ENCODE measurements around the gene SETBP1. TPM values are rescaled to one million over a fixed set of nuclear protein-coding genes. Genes with fewer than 3 reads are reported as not detected.

Gene SETBP1
- total RNA-seq, 1 donor from 2014 or later: 131 TPM

DNA sequence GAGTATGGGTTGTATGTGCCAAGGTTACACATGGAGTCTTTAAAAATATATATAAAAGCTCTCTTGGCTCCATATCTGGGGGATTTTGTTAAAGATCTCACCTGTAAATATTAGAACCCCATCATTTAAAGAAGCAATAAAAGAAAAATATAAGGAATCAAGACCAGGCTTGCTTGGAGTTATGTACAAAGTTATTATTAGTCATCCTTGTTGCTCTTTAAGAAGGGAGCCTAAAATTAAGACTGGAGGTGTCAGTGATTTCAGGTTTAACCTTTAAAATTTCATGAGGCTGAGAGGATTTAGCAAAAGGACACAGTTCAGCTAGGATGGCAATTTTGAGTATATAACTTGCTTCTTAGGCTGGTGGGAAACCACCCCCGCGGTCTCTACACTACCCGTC is 181.4 kb downstream of the SETBP1 start:
- Mint-ChIP-seq H3K27ac (ENCODE audit: unreplicated experiment) (no peak overlapping the region), H3K9me3 (ENCODE audit: unreplicated experiment) (no peaks in the 10 kb centered on the region)

DNA sequence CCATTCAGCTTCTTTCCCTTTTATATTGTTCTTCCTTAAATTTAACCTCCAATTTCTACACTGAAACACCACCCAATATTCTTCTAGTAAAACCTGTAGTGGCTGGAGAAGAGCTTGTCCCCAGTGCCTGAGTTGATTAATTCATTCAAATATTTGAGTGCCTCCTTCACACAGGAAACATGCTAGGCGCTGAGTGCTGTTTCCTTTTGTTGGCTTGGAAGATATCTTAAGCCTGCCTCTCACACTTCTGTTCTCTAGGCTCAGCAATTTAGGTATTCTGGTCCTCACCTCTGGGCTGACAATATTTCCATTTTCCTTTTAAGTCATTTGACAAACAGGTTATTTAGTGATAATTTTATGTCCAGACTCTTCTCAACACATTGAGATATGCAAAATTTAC is 185.4 kb downstream of the SETBP1 start:
- Mint-ChIP-seq H3K36me3 (ENCODE audit: low read depth, unreplicated experiment) (peaks cover 17% of the 10 kb centered on the region), H3K9me3 (ENCODE audit: unreplicated experiment) (no peaks in the 10 kb centered on the region), H3K27me3 (ENCODE audit: unreplicated experiment) (peaks cover 8% of the 10 kb centered on the region), H3K27ac (ENCODE audit: unreplicated experiment) (peak overlapping the region; percentile 5), H3K4me3 (ENCODE audit: unreplicated experiment) (no peak overlapping the region), H3K4me1 (ENCODE audit: unreplicated experiment) (peaks cover 42% of the 10 kb centered on the region)
- TF ChIP-seq, protein P1, sequence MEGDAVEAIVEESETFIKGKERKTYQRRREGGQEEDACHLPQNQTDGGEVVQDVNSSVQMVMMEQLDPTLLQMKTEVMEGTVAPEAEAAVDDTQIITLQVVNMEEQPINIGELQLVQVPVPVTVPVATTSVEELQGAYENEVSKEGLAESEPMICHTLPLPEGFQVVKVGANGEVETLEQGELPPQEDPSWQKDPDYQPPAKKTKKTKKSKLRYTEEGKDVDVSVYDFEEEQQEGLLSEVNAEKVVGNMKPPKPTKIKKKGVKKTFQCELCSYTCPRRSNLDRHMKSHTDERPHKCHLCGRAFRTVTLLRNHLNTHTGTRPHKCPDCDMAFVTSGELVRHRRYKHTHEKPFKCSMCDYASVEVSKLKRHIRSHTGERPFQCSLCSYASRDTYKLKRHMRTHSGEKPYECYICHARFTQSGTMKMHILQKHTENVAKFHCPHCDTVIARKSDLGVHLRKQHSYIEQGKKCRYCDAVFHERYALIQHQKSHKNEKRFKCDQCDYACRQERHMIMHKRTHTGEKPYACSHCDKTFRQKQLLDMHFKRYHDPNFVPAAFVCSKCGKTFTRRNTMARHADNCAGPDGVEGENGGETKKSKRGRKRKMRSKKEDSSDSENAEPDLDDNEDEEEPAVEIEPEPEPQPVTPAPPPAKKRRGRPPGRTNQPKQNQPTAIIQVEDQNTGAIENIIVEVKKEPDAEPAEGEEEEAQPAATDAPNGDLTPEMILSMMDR (IDR thresholded peaks at IDR 0.05; ENCODE audit: unreplicated experiment): no peak
- no peak for DNase-seq (ENCODE audit: low spot score)

More for the DNA sequence above, 181.4 kb downstream of the SETBP1 start:
- TF ChIP-seq, protein P1 (IDR thresholded peaks at IDR 0.05; ENCODE audit: unreplicated experiment): no peak
- Mint-ChIP-seq H3K36me3 (ENCODE audit: low read depth, unreplicated experiment) (peaks cover 17% of the 10 kb centered on the region), H3K27me3 (ENCODE audit: unreplicated experiment) (peaks cover 4% of the 10 kb centered on the region), H3K4me3 (ENCODE audit: unreplicated experiment) (no peak overlapping the region), H3K4me1 (ENCODE audit: unreplicated experiment) (peaks cover 41% of the 10 kb centered on the region)
- no peak for DNase-seq (ENCODE audit: low spot score)

DNA sequence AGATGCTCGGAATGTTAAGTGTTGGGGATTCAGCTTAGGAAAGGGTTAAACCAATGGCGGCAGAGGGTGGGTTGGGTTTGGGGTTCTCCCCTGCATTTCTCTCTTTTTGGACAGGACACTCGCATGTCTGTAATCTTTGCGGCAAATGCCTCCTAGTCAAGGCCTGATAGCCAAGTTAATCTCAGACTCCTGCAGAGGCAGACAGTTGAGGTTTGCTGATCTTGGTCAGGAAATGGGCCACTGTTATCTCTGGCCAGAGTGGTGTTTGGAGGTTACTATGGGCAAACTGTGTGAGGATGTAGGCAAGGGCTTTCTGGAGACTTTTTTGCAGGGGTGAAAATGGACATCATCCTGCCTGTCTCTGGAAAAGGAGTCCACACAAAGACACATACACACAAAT is 188.8 kb downstream of the SETBP1 start:
- peaks cover 7% of the 10 kb centered on the region for H3K27me3 Mint-ChIP-seq (ENCODE audit: unreplicated experiment)
- TF ChIP-seq, protein P1 (IDR thresholded peaks at IDR 0.05; ENCODE audit: unreplicated experiment): no peak
- H3K4me1 Mint-ChIP-seq (ENCODE audit: unreplicated experiment): peaks cover 49% of the 10 kb centered on the region
- H3K9me3 Mint-ChIP-seq (ENCODE audit: unreplicated experiment): no peaks in the 10 kb centered on the region
- peaks cover 31% of the 10 kb centered on the region for H3K36me3 Mint-ChIP-seq (ENCODE audit: low read depth, unreplicated experiment)
- DNase-seq (ENCODE audit: low spot score): no peak
- peak overlapping the region; percentile 19 for H3K4me3 Mint-ChIP-seq (ENCODE audit: unreplicated experiment)
- H3K27ac Mint-ChIP-seq (ENCODE audit: unreplicated experiment): peak overlapping the region; percentile 58

DNA sequence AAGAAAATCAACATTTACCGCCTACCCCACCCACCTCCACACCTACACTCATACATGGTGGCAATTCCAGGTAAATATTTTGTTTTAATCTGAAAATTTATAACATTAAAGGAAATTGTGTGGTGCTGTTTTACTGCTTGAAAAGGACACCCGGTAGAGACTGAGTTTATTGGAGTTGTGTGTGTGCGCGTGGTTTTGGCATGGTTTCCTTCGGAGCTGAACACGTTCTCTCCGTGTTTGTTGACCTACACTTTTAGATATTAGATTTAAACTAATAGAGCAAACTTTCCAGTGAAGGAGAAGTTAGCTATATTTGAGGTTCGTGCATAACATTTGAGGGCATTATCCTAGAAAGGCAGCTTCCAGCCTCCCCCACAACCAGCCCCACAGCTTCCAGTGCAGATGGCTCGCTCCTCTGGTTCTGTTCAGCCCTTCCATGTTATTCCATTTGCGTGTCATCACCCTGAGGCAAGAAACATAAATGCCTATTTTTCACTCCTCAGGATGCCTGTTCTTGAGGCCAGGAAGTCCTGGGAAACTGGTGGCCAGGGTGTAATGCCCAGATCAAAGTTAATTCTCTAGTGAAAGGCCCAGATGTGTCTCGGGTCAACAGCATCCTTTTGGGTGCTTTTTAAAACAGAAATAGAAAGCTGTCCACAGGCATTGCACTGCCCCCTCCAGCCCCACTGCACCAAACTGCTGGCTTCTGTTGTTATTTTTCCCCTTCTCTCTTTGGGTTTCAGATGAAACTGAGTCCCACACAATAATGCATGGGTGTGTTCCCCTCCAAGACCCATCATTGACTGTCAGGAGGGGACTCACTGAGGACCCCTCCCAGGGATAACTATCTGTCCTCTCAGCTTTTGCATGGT is 190.2 kb downstream of the SETBP1 start:
- Mint-ChIP-seq H3K9me3 (ENCODE audit: unreplicated experiment) (no peaks in the 10 kb centered on the region), H3K4me1 (ENCODE audit: unreplicated experiment) (peaks cover 51% of the 10 kb centered on the region), H3K27ac (ENCODE audit: unreplicated experiment) (no peak overlapping the region), H3K4me3 (ENCODE audit: unreplicated experiment) (no peak overlapping the region), H3K36me3 (ENCODE audit: low read depth, unreplicated experiment) (peaks cover 39% of the 10 kb centered on the region), H3K27me3 (ENCODE audit: unreplicated experiment) (peaks cover 7% of the 10 kb centered on the region)
- DNase-seq (ENCODE audit: low spot score): no peak
- TF ChIP-seq, protein P1 (IDR thresholded peaks at IDR 0.05; ENCODE audit: unreplicated experiment): no peak

DNA sequence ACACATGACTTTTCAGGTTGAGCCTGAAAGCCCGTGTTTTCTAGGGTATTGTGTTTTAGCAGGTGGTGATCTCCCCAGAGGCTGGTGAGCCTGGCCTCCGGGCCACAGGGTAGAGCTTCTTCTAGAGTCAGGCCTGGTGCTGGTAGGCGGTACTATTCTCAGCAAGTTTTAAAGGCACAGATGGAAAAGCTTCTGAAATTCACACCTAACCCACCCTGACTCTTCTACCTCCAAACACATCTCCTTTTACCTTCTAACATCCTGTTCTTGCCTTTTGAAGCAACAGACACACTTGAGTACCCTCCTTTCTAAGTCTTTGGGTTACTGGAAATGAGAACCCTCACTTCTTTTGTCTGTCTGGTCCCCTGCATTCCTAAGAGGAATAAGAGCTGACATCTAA is 191.1 kb downstream of the SETBP1 start:
- Mint-ChIP-seq H3K4me3 (ENCODE audit: unreplicated experiment) (no peak overlapping the region), H3K4me1 (ENCODE audit: unreplicated experiment) (peaks cover 51% of the 10 kb centered on the region), H3K27ac (ENCODE audit: unreplicated experiment) (no peak overlapping the region), H3K9me3 (ENCODE audit: unreplicated experiment) (no peaks in the 10 kb centered on the region), H3K36me3 (ENCODE audit: low read depth, unreplicated experiment) (peaks cover 35% of the 10 kb centered on the region), H3K27me3 (ENCODE audit: unreplicated experiment) (peaks cover 9% of the 10 kb centered on the region)
- TF ChIP-seq, protein P1 (IDR thresholded peaks at IDR 0.05; ENCODE audit: unreplicated experiment): no peak
- DNase-seq (ENCODE audit: low spot score): no peak

Measured in endothelial cell (in vitro differentiated cells).